ENCODE measurements around the gene REN.

- TF ChIP-seq CTCF (conservative IDR thresholded peaks at IDR 0.05 in 1 of 2, IDR thresholded peaks at IDR 0.05 in 1 of 2; ENCODE audit: low read depth in 1 of 2, low read length in 2 of 2) (peak; percentile 1 to 6), EZH2 (IDR thresholded peaks at IDR 0.05; ENCODE audit: low read length, missing control alignments) (no peak)
Observed at GRCh38 chr1:204130981-204131892, 34.9 kb downstream of the REN start.
